CD14-positive monocyte (primary cell): ENCODE results near the gene GRK4. TPM values are rescaled to one million over a fixed set of nuclear protein-coding genes. Genes with fewer than 3 reads are reported as not detected.
A peak's percentile ranks its signal among the peaks of the same experiment; 100 is the strongest.

Source experiments
- DNase-seq, 3 donors: peaks; one replicate each; pipeline ENCODE4 v3.0.0-alpha.2; 2011 to 2022
- H2AFZ ChIP-seq: 2 replicates; pipeline ENCODE4 v1.6.0; 2012; ENCODE audit warnings: mild to moderate bottlenecking, low read depth, low read length, inconsistent platforms; ENCODE audit not compliant: insufficient read depth, poor library complexity, severe bottlenecking
- H3K27ac ChIP-seq, 2 donors: 1 replicate in 1 of 2; 2 replicates in 1 of 2; pipeline ENCODE4 v1.5.1; 2012 to 2013; ENCODE audit warnings: low read length in 2 of 2, control low read depth in 1 of 2, inconsistent platforms in 1 of 2, low read depth in 1 of 2, mild to moderate bottlenecking in 1 of 2
- H3K27me3 ChIP-seq, 2 donors: one replicate each; pipeline versions ENCODE4 v1.6.0 to v1.6.1; 2011 to 2013; ENCODE audit warnings: low read length in 2 of 2; ENCODE audit not compliant: control insufficient read depth in 2 of 2, insufficient read depth in 2 of 2
- H3K36me3 ChIP-seq, 2 donors: replicated peaks in 1 of 2; 1 replicate in 1 of 2; 2 replicates in 1 of 2; pipeline versions ENCODE4 v1.5.1 to v1.6.1; 2012 to 2013; ENCODE audit warnings: low read length in 2 of 2, control low read depth in 1 of 2, inconsistent platforms in 1 of 2, mild to moderate bottlenecking in 1 of 2; ENCODE audit not compliant: insufficient read depth in 2 of 2, control insufficient read depth in 1 of 2
- H3K4me1 ChIP-seq, 2 donors: 1 replicate in 1 of 2; 2 replicates in 1 of 2; pipeline versions ENCODE4 v1.5.1 to v1.6.1; 2012 to 2013; ENCODE audit warnings: low read length in 2 of 2, control low read depth in 1 of 2, inconsistent platforms in 1 of 2, mild to moderate bottlenecking in 1 of 2, moderate library complexity in 1 of 2; ENCODE audit not compliant: insufficient read depth in 2 of 2, control insufficient read depth in 1 of 2
- H3K4me2 ChIP-seq: replicated peaks from 2 replicates; pipeline ENCODE3; 2012; ENCODE audit warnings: low read length, moderate library complexity, mild to moderate bottlenecking; ENCODE audit not compliant: poor library complexity, severe bottlenecking; ENCODE audit errors: extremely low read depth
- H3K4me3 ChIP-seq, 3 experiments: fragments of 200-600 bp in 1 of 3; sonication (generic) in 1 of 3; replicated peaks in 1 of 3; 1 replicate in 2 of 3; 2 replicates in 1 of 3; pipeline ENCODE4 v1.5.1; 2011 to 2013; ENCODE audit warnings: low read length in 3 of 3, mild to moderate bottlenecking in 3 of 3, control low read depth in 2 of 3, low read depth in 2 of 3, inconsistent platforms in 1 of 3, moderate library complexity in 1 of 3
- H3K79me2 ChIP-seq: 2 replicates; pipeline ENCODE4 v1.6.0; 2012; ENCODE audit warnings: mild to moderate bottlenecking, control low read depth, inconsistent platforms, low read length, moderate library complexity; ENCODE audit not compliant: insufficient read depth
- H3K9ac ChIP-seq: 2 replicates; pipeline ENCODE4 v1.6.0; 2017; ENCODE audit warnings: low read length, mild to moderate bottlenecking; ENCODE audit not compliant: insufficient read depth, poor library complexity, severe bottlenecking
- H3K9me3 ChIP-seq, 2 donors: replicated peaks in 1 of 2; 1 replicate in 1 of 2; 2 replicates in 1 of 2; pipeline versions ENCODE4 v1.5.1 to v1.6.1; 2012 to 2013; ENCODE audit warnings: low read length in 2 of 2, control low read depth in 1 of 2; ENCODE audit not compliant: control insufficient read depth in 1 of 2, insufficient read depth in 1 of 2
- H4K20me1 ChIP-seq: 2 replicates; pipeline ENCODE4 v1.6.0; 2012; ENCODE audit warnings: mild to moderate bottlenecking, low read length, control low read depth, moderate library complexity; ENCODE audit not compliant: insufficient read depth
- H3K27ac Mint-ChIP-seq, 7 donors: one replicate each; pipeline ENCODE4 v1.8.0; 2020; ENCODE audit warnings: mild to moderate bottlenecking in 7 of 7, mixed read lengths in 7 of 7, moderate library complexity in 6 of 7, inconsistent platforms in 2 of 7
- H3K27me3 Mint-ChIP-seq, 3 donors: one replicate each; pipeline ENCODE4 v1.8.0; 2021 to 2022; ENCODE audit warnings: low read depth in 3 of 3, mild to moderate bottlenecking in 3 of 3, mixed read lengths in 3 of 3, moderate library complexity in 3 of 3, inconsistent platforms in 1 of 3
- H3K36me3 Mint-ChIP-seq, 2 donors: one replicate each; pipeline ENCODE4 v1.8.0; 2020; ENCODE audit warnings: mixed read lengths in 2 of 2, inconsistent platforms in 1 of 2, mild to moderate bottlenecking in 1 of 2
- H3K4me1 Mint-ChIP-seq: one replicate; pipeline ENCODE4 v1.8.0; 2020; ENCODE audit warnings: mild to moderate bottlenecking, mixed read lengths
- H3K4me3 Mint-ChIP-seq, 2 donors: one replicate each; pipeline ENCODE4 v1.8.0; 2020; ENCODE audit warnings: mild to moderate bottlenecking in 2 of 2, mixed read lengths in 2 of 2, moderate library complexity in 1 of 2
- H3K9me3 Mint-ChIP-seq, 7 donors: one replicate each; pipeline ENCODE4 v1.8.0; 2020 to 2022; ENCODE audit warnings: mixed read lengths in 7 of 7, mild to moderate bottlenecking in 6 of 7, moderate library complexity in 6 of 7, inconsistent platforms in 2 of 7
- CTCF ChIP-seq: fragments of 200-600 bp; IDR thresholded peaks from one replicate; pipeline ENCODE4 v1.8.0; 2022; ENCODE audit warnings: antibody characterized with exemption, mild to moderate bottlenecking
- WGBS: methylation state at CpG from one replicate; pipeline ENCODE4 v1.1.5; 2013; ENCODE audit warnings: missing lambda C conversion rate; ENCODE audit not compliant: insufficient coverage; 5-methylcytosine and 5-hydroxymethylcytosine counted together
- intact Hi-C, 2 donors: fragments of 100-400 bp; cut with micrococcal nuclease; formaldehyde crosslinking; loops; one replicate each; pipeline versions ENCODE4 v1.15.0 to v1.15.1; 2023
- polyA plus RNA-seq, 3 donors: library from polyadenylated mRNA; depleted of rRNA in 1 of 3; unstranded in 2 of 3; stranded (reverse) in 1 of 3; fragments of 300-500 nt in 2 of 3; fragments of >200 nt in 1 of 3; fragmentation: Illumina TruSeq in 2 of 3; gene quantifications; 1 replicate in 2 of 3; 2 replicates in 1 of 3; pipeline ENCODE4 v1.2.3, GENCODE V29; 2012 to 2021

The GRK4 gene
- polyA plus RNA-seq, 3 donors: 1.1 to 1.2 (median 1.2) TPM

DNA sequence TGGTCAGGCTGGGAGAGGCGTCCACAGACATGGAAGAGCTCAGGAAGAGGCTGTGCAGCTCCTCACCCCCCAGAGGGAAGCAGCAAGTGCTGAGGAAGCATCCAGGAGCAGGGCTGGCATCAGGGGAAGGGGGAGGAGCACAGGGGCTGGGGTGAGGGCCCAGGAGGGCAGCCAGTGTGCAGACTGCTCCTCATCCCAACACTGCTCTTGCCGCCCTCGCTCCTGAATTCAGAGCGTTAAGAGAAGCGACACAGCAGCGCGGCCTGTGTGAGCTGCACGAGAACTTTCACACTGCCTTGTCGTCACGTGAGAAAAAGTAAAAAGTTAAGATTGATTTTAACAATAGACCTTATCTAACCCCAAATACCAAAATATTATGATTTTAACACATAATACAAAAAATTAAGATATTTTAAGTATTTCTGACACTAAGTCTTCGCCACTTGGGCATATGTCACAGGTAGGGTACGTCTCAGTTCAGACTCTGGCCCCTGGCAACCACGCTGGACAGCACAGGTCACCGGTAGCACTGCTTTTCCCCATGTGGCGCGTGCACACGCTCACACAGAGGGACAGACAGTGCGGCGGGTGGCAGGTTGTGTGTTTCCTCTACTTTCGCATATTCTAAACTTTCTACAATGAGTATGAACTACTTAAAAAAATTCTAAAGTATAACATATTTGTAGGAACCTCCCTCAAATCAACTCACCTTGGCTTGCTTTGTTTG is 19.8 kb upstream of the GRK4 start:
- H3K4me1 ChIP-seq: no peaks in the 10 kb centered on the region
- H3K27ac ChIP-seq: no peak overlapping the region
- Mint-ChIP-seq H3K9me3 (peaks cover 0 to 1% (median 0%) of the 10 kb centered on the region in 7 donors), H3K27me3 (no peaks in the 10 kb centered on the region), H3K4me3 (no peak overlapping the region), H3K36me3 (peaks cover 82 to 100% of the 10 kb centered on the region in 2 donors), H3K27ac (no peak overlapping the region), H3K4me1 (no peaks in the 10 kb centered on the region)
- no peak for DNase-seq
- intact Hi-C loops: no loop called here
- H3K36me3 ChIP-seq: peaks cover 91 to 98% of the 10 kb centered on the region in 2 donors
- TF ChIP-seq CTCF: no peak
- H3K9me3 ChIP-seq: no peaks in the 10 kb centered on the region
- H2AFZ ChIP-seq: no peak overlapping the region
- no peaks in the 10 kb centered on the region for H3K27me3 ChIP-seq
- WGBS: 96% methylated on average over 9 of the region's 20 CpGs
- no peak overlapping the region for H3K4me2 ChIP-seq
- H4K20me1 ChIP-seq: peaks cover 13% of the 10 kb centered on the region
- no peak overlapping the region for H3K9ac ChIP-seq
- H3K4me3 ChIP-seq: no peak overlapping the region
- no peaks in the 10 kb centered on the region for H3K79me2 ChIP-seq

GRCh38 chr4:2944091-2944482 is 19.3 kb upstream of the GRK4 start:
- WGBS: 95% methylated on average over 10 of the region's 11 CpGs
- Histone ChIP-seq H3K9me3 (no peaks in the 10 kb centered on the region), H3K79me2 (no peaks in the 10 kb centered on the region), H3K4me3 (no peak overlapping the region), H3K4me1 (no peaks in the 10 kb centered on the region), H2AFZ (no peak overlapping the region), H3K27ac (no peak overlapping the region), H3K36me3 (peaks cover 91 to 98% of the 10 kb centered on the region in 2 donors), H3K4me2 (no peak overlapping the region), H3K27me3 (no peaks in the 10 kb centered on the region), H4K20me1 (peaks cover 14% of the 10 kb centered on the region), H3K9ac (no peak overlapping the region)
- Mint-ChIP-seq H3K9me3 (peaks cover 0 to 1% (median 0%) of the 10 kb centered on the region in 7 donors), H3K4me1 (no peaks in the 10 kb centered on the region), H3K4me3 (no peak overlapping the region), H3K36me3 (peaks cover 81 to 100% of the 10 kb centered on the region in 2 donors), H3K27ac (peak overlapping the region in 3 of 7 donors; percentile 22 to 78 (median 66)), H3K27me3 (peaks cover 0 to 2% (median 0%) of the 10 kb centered on the region in 3 donors)
- intact Hi-C loops: no loop called here
- no peak for TF ChIP-seq CTCF
- DNase-seq: no peak
